Karpas-422 (cell line): Measurements from ENCODE around the gene DTD2. TPM values are rescaled to one million over a fixed set of nuclear protein-coding genes. Genes with fewer than 3 reads are reported as not detected.
"Not testable (repeated sequence)": the region's sequence is repeated elsewhere in the genome, so short reads cannot be mapped to it uniquely, and the experiment has no call there.

Experiments
- DNase-seq: peaks from one replicate; pipeline ENCODE4 v3.0.0-alpha.2; 2015
- H2AFZ ChIP-seq: fragments of 200-600 bp; sonication (generic); 2 replicates; pipeline ENCODE4 v1.6.1; 2014; ENCODE audit warnings: antibody characterized with exemption, low read length, mixed read lengths
- H3K27ac ChIP-seq: fragments of 200-600 bp; sonication (generic); 2 replicates; pipeline ENCODE4 v1.5.1; 2014; ENCODE audit warnings: mild to moderate bottlenecking, low read length, moderate library complexity
- H3K27me3 ChIP-seq: fragments of 200-600 bp; sonication (generic); 2 replicates; pipeline ENCODE4 v1.6.1; 2014; ENCODE audit warnings: low read length, mixed read lengths
- H3K36me3 ChIP-seq: fragments of 200-600 bp; sonication (generic); 2 replicates; pipeline ENCODE4 v1.6.1; 2014; ENCODE audit warnings: low read length, mixed read lengths; ENCODE audit not compliant: insufficient read depth
- H3K4me1 ChIP-seq: fragments of 200-600 bp; sonication (generic); 2 replicates; pipeline ENCODE4 v1.6.1; 2014; ENCODE audit warnings: mild to moderate bottlenecking, low read length, mixed read lengths
- H3K4me2 ChIP-seq: fragments of 200-600 bp; sonication (generic); 2 replicates; pipeline ENCODE4 v1.6.1; 2014; ENCODE audit warnings: low read length, low read depth, mild to moderate bottlenecking; ENCODE audit not compliant: poor library complexity, severe bottlenecking
- H3K4me3 ChIP-seq: fragments of 200-600 bp; sonication (generic); 2 replicates; pipeline ENCODE4 v1.5.1; 2014; ENCODE audit warnings: mild to moderate bottlenecking, antibody characterized with exemption, low read length, mixed read lengths
- H3K79me2 ChIP-seq: fragments of 200-600 bp; sonication (generic); 2 replicates; pipeline ENCODE4 v1.6.1; 2014; ENCODE audit warnings: mild to moderate bottlenecking, low read length, mixed read lengths
- H3K9ac ChIP-seq: fragments of 200-600 bp; sonication (generic); 2 replicates; pipeline ENCODE4 v1.6.0; 2014; ENCODE audit warnings: low read length
- H3K9me2 ChIP-seq: fragments of 200-600 bp; sonication (generic), shearing (Covaris generic); replicated peaks from 2 replicates; pipeline ENCODE4 v1.6.0; 2014; ENCODE audit warnings: mild to moderate bottlenecking, low read length, moderate library complexity; ENCODE audit not compliant: insufficient read depth
- H3K9me3 ChIP-seq: fragments of 300-700, 200-600 bp; sonication (generic); 2 replicates; pipeline ENCODE4 v1.6.1; 2014; ENCODE audit warnings: low read length, mixed read lengths
- H4K20me1 ChIP-seq: fragments of 200-600 bp; sonication (generic); 2 replicates; pipeline ENCODE4 v1.6.1; 2014; ENCODE audit warnings: mild to moderate bottlenecking, antibody characterized with exemption, low read length, low read depth; ENCODE audit not compliant: insufficient read depth
- total RNA-seq: library from RNA; depleted of rRNA; stranded (reverse); fragments of >200 nt; shearing (Covaris generic); gene quantifications from 2 replicates; pipeline ENCODE4 v1.2.3, GENCODE V29; 2014; ENCODE audit warnings: low replicate concordance

The DTD2 gene
- total RNA-seq, 1 experiment from 2014 or later: 86.1 TPM

DNA sequence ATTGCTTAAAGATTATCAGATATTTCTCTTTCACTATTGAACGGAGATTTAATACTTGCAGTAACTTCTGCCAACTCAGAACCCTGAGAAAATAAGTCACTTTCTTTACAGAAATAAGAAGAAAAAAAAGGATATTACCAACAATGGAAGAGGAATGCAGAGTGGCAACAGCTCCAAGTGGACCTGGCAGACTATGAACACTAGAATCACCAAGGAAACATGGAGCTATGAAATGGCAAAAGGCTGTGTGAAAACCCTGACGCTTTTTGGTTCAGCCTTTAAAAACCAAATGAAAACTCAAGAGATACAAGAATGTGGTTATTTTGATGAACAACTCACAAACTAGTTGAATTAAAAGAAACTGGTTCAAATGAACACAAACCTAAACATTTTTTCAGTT is 17.7 kb downstream of the DTD2 start:
- Histone ChIP-seq H3K27me3 (no peaks in the 10 kb centered on the region), H3K4me2 (no peak overlapping the region), H3K79me2 (peaks cover 9% of the 10 kb centered on the region; the same call in 1 of the 2 replicates), H3K4me3 (no peak overlapping the region), H3K9ac (no peak overlapping the region), H3K9me3 (no peaks in the 10 kb centered on the region), H2AFZ (no peak overlapping the region), H3K4me1 (peaks cover 7% of the 10 kb centered on the region), H3K27ac (no peak overlapping the region), H3K36me3 (peaks cover 16% of the 10 kb centered on the region), H3K9me2 (no peaks in the 10 kb centered on the region), H4K20me1 (no peaks in the 10 kb centered on the region)
- DNase-seq: no peak

DNA sequence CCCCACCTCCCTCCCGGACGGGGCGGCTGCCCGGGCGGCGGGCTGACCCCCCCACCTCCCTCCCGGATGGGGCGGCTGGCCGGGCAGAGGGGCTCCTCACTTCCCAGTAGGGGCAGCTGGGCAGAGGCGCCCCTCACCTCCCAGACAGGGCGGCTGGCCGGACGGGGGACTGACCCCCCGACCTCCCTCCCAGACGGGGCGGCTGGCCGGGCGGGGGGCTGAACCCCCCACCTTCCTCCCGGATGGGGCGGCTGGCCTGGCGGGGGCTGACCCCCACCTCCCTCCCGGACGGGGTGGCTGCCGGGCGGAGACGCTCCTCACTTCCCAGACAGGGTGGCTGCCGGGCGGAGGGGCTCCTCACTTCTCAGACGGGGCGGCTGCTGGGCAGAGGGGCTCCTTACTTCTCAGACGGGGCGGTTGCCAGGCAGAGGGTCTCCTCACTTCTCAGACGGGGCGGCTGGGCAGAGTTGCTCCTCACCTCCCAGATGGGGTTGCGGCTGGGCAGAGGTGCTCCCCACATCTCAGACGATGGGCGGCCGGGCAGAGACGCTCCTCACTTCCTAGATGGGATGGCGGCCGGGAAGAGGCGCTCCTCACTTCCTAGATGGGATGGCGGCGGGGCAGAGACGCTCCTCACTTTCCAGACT is 20.1 kb downstream of the DTD2 start:
- not testable (repeated sequence) for H3K27me3 ChIP-seq
- H3K36me3 ChIP-seq: peaks cover 19% of the 10 kb centered on the region

DNA sequence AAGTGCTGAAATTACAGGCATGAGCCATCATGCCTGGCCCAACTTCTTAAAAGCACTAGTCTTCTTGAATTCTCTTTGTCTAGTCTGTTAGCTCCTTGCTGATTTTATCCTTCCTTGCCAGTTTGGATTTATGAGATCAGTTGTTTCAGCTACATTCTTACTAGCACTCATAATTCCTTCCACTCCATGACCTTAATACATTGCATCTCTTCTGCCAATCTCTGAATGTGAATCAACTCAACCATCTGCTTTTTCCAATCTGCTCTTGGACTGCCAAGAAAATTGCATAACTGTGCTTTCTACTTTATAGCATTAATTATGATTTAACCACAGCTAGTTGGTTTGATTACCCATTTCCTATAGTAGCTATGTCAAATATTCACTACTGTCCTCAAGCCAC is 22.0 kb downstream of the DTD2 start:
- Histone ChIP-seq H4K20me1 (no peaks in the 10 kb centered on the region), H3K9ac (no peak overlapping the region), H3K4me1 (peaks cover 7% of the 10 kb centered on the region), H3K4me2 (no peak overlapping the region), H3K36me3 (peaks cover 22% of the 10 kb centered on the region), H3K79me2 (0 out of 2 replicates have a peak, but pooled peaks cover under 1% of the 10 kb centered on the region), H3K27ac (no peak overlapping the region), H3K9me2 (no peaks in the 10 kb centered on the region), H2AFZ (no peak overlapping the region), H3K9me3 (no peaks in the 10 kb centered on the region), H3K4me3 (no peak overlapping the region), H3K27me3 (no peaks in the 10 kb centered on the region)
- no peak for DNase-seq

More for the DNA sequence above, 20.1 kb downstream of the DTD2 start:
- not testable (repeated sequence) for H3K4me1 ChIP-seq, H2AFZ ChIP-seq, H4K20me1 ChIP-seq, DNase-seq, H3K9me3 ChIP-seq, H3K79me2 ChIP-seq, H3K27ac ChIP-seq, H3K4me3 ChIP-seq, H3K4me2 ChIP-seq, H3K9ac ChIP-seq, H3K9me2 ChIP-seq

DNA sequence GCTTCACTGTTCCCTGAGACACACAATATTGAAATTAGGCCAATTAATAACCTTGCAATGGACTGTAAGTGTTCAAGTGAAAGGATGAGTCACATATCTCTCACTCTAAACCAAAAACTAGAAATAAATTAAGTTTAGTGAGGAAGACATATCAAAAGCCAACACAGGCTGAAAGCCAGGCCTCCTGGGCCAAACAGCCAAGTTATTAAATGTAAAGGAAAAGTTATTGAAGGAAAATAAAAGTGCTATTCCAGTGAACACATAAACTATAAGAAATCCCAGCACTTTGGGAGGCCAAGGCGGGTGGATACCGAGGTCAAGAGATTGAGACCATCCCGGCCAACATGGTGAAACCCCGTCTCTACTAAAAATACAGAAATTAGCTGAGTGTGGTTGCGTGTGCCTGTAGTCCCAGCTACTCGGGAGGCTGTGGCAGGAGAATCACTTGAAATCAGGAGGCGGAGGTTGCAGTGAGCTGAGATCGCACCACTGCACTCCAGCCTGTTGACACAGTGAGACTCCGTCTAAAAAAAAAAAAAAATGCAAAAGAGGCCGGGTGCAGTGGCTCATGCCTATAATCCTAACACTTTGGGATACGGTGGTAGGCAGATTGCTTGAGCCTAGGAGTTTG is 26.6 kb downstream of the DTD2 start:
- no peak for DNase-seq
- Histone ChIP-seq H2AFZ (no peak overlapping the region), H4K20me1 (no peaks in the 10 kb centered on the region), H3K36me3 (peaks cover 12% of the 10 kb centered on the region; the same call in 1 of the 2 replicates), H3K4me1 (peaks cover 3% of the 10 kb centered on the region), H3K27me3 (no peaks in the 10 kb centered on the region), H3K4me2 (no peak overlapping the region), H3K9me2 (no peaks in the 10 kb centered on the region), H3K9ac (no peak overlapping the region), H3K27ac (no peak overlapping the region), H3K9me3 (no peaks in the 10 kb centered on the region), H3K4me3 (no peak overlapping the region), H3K79me2 (0 out of 2 replicates have a peak, but pooled peaks cover 3% of the 10 kb centered on the region)

DNA sequence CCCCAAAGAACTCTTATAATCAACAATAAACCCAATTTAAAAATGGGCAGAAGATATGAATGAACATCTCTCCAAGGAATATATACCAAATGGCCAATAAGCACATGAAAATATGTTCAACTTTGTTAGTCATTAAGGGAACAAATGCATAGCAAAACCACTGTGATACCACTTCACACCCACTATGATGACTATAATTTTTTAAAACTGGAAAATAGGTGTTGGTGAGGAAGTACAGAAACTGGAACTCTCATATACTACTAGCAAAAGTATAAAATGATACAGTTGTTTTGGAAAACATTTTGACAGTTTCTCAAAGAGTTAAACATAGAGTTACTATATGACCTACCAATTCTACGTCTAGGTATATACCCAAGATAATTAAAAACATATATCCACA is 27.5 kb downstream of the DTD2 start:
- H3K9me3 ChIP-seq: no peaks in the 10 kb centered on the region
- H3K79me2 ChIP-seq: 0 out of 2 replicates have a peak, but pooled peaks cover 3% of the 10 kb centered on the region
- H3K27me3 ChIP-seq: no peaks in the 10 kb centered on the region
- no peaks in the 10 kb centered on the region for H3K9me2 ChIP-seq
- no peak overlapping the region for H3K27ac ChIP-seq
- no peak overlapping the region for H3K4me2 ChIP-seq
- no peaks in the 10 kb centered on the region for H4K20me1 ChIP-seq
- H2AFZ ChIP-seq: no peak overlapping the region
- H3K4me3 ChIP-seq: no peak overlapping the region
- peaks cover 12% of the 10 kb centered on the region; the same call in 1 of the 2 replicates for H3K36me3 ChIP-seq
- H3K9ac ChIP-seq: no peak overlapping the region
- no peak for DNase-seq
- H3K4me1 ChIP-seq: no peaks in the 10 kb centered on the region

GRCh38 chr14:31428011-31428410 is 29.3 kb downstream of the DTD2 start:
- H3K27ac ChIP-seq: no peak overlapping the region
- no peak overlapping the region for H2AFZ ChIP-seq
- no peaks in the 10 kb centered on the region for H3K9me2 ChIP-seq
- H3K9ac ChIP-seq: no peak overlapping the region
- 0 out of 2 replicates have a peak, but pooled peaks cover 3% of the 10 kb centered on the region for H3K79me2 ChIP-seq
- H3K27me3 ChIP-seq: no peaks in the 10 kb centered on the region
- no peaks in the 10 kb centered on the region for H4K20me1 ChIP-seq
- peaks cover 7% of the 10 kb centered on the region; the same call in 1 of the 2 replicates for H3K36me3 ChIP-seq
- no peaks in the 10 kb centered on the region for H3K9me3 ChIP-seq
- H3K4me2 ChIP-seq: no peak overlapping the region
- H3K4me1 ChIP-seq: no peaks in the 10 kb centered on the region
- no peak for DNase-seq
- no peak overlapping the region for H3K4me3 ChIP-seq

- no peaks in the 10 kb centered on the region for H3K36me3 ChIP-seq
- H2AFZ ChIP-seq: no peak overlapping the region
- DNase-seq: no peak
- 0 out of 2 replicates have a peak, but pooled peaks cover 3% of the 10 kb centered on the region for H3K79me2 ChIP-seq
- no peak overlapping the region for H3K27ac ChIP-seq
- H3K9me3 ChIP-seq: no peaks in the 10 kb centered on the region
- no peak overlapping the region for H3K9ac ChIP-seq
- no peak overlapping the region for H3K4me3 ChIP-seq
- H3K4me2 ChIP-seq: no peak overlapping the region
- peaks cover 2% of the 10 kb centered on the region for H3K4me1 ChIP-seq
- H3K27me3 ChIP-seq: no peaks in the 10 kb centered on the region
- H3K9me2 ChIP-seq: no peaks in the 10 kb centered on the region
- no peaks in the 10 kb centered on the region for H4K20me1 ChIP-seq
Observed at GRCh38 chr14:31426663-31427062, 30.6 kb downstream of the DTD2 start.

GRCh38 chr14:31425905-31426304 is 31.4 kb downstream of the DTD2 start:
- Histone ChIP-seq H2AFZ (0 out of 2 replicates have a peak overlapping the region, but pooled peaks have one; percentile 10), H3K36me3 (no peaks in the 10 kb centered on the region), H3K9me2 (no peaks in the 10 kb centered on the region), H3K4me1 (peaks cover 10% of the 10 kb centered on the region), H3K27ac (no peak overlapping the region), H3K27me3 (no peaks in the 10 kb centered on the region), H3K9me3 (no peaks in the 10 kb centered on the region), H3K9ac (no peak overlapping the region), H3K79me2 (0 out of 2 replicates have a peak, but pooled peaks cover 3% of the 10 kb centered on the region), H3K4me3 (no peak overlapping the region), H4K20me1 (no peaks in the 10 kb centered on the region), H3K4me2 (no peak overlapping the region)
- DNase-seq: no peak
